Stimulated activated CD8-positive, alpha-beta memory T cell treated with anti-CD3 and anti-CD28 coated beads, Interleukin-2, amount 100 ng/mL, for 48 hours (primary cell): ENCODE results near the gene MBOAT2.

Experiments
- DNase-seq, 2 donors: peaks; one replicate each; pipeline ENCODE4 v3.0.0-alpha.2; 2020; ENCODE audit warnings: low read depth in 2 of 2

MBOAT2 gene

DNA sequence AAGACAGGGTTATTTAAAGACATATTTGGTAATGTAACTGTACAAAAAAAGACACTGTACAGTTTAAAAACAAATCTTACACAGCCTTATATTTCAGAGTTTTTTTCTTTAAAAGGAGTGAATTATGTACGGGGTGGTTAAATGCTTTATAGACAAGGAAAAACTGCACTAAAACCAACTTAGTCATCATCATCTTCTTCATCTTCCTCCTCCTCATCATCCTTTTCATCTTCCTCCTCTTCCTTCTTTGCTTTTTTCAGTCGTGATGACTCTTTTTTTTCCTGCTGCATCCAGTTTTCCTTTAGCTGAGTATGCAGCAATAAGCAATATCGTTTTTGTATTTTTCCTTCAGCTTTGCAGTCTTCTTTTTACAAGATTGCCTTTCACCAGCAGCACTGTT, 14.6 kb upstream of the MBOAT2 start:
- no peak for DNase-seq

DNA sequence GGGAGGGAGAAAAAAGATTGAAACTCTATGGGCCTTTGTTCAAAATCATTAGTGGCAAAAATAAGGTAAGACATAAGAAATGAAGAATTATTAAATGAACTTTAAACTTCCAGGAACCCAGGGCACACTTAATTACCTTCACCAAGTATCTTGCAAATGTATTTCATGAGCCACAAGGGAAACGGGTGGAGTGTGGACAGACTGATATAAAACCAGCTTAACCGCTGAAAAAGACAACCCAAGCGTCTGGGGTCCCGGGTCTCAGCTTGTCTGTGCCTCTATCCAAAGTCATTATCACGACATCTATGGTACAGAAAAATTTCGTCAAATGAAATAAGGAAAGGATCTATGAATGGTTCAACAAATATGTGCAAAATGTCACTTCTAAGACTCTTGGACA, 13.9 kb upstream of the MBOAT2 start:
- no peak for DNase-seq

DNA sequence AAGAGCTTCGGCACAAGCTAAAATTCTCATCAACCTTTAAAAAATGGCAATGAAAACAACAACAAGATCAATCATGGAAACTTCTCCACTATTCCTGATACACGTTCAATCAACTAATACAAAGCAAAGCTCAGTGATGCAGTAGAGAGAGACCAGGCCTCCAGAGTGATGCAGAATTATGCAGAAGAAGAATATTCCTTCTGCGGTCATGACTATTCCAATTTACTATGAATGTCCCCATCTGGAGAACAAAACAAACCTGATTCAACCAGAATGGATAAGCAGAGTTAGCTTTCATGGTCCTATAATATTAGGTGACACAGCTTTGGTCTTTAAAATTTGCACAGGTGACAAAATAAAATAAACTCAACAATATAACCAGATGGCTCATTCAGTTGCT, 12.5 kb upstream of the MBOAT2 start:
- DNase-seq, result no peak

DNA sequence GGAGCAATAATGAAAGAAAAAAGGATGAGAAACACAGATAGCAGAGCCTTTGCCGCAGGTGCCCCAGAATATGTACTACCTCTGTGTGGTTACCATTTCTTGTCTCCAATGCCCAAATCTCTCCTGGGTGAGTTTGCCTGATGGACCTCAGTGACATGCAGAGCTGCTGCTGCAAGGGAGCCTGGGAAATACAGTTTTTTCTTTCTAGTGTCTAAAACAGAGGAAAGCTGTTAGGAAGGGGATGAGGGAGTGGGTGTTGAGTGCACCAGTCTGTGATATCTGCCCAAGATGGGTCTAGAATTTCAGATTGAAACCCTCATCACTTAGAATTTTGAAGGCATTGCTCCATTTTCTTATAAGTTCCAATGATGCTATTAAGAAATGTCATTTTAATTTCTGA, 9.9 kb upstream of the MBOAT2 start:
- no peak for DNase-seq

DNA sequence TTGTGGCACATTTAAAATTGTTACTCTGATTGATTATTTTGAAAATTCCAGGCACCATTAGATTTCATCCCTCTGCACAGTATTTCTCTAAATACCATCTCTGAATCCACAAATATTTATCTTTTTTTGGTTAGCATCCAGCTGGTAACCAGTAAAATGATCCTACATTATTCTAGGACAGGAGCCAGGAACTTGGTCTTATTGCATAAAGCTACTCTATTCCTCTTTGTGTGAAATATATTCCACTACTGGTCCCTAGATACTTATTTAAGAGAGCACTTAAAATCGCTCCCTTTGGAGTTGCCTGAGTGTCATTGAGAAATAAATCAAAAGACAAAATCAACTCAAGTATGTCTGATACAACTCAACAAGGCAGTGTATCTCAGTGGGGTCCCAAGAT, 7.4 kb upstream of the MBOAT2 start:
- DNase-seq, result no peak

DNA sequence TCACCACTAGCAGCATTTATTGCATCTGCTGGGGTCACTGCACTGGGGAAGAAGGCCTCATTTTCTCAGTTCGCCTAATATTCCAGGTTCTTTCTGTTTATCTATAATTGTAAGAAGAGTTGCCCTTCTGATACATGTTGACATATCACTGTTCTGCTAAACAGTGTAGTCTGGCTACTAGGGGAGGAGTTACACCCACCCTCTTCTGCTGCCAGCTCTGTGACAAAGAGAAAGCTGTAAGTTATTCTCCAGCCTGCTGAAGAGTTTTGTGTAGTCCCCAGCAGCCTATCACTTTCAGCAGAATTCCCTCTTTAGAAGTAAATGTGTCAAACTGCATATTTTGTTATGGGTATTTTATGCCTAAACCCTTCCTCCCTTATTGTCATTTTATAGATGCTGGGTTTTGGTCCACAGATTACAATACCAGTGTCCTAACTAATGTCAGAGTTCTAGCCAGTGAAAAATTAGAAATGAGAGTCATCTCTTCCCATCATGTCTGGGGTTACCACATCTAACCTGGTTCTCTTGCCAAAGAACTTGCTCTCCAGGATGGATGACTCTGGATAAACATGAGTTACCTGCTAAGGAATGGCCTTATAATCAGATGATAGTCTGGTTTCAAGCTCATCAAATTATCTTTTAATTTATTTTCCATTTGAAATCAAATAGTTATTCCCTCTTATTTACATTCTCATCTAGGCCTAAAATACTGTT, 5.6 kb upstream of the MBOAT2 start:
- DNase-seq, result no peak

DNA sequence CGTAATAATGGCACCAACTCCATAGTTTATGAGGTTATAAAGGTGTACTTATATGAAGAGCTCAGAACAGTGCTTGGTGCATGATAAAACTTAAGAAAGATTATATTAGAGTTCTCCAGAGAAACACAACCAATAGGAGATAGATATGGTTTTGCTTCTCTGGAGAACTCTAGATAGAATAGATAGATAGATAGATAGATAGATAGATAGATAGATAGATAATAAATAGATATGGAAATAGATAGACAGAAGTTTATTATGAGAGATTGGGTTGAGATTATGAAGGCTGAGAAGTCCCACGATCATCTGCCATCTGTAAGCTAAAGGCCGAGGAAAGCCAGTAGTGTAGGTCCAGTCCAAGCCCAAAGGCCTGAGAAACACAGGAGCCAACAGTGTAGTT, 2.9 kb upstream of the MBOAT2 start:
- no peak for DNase-seq

DNA sequence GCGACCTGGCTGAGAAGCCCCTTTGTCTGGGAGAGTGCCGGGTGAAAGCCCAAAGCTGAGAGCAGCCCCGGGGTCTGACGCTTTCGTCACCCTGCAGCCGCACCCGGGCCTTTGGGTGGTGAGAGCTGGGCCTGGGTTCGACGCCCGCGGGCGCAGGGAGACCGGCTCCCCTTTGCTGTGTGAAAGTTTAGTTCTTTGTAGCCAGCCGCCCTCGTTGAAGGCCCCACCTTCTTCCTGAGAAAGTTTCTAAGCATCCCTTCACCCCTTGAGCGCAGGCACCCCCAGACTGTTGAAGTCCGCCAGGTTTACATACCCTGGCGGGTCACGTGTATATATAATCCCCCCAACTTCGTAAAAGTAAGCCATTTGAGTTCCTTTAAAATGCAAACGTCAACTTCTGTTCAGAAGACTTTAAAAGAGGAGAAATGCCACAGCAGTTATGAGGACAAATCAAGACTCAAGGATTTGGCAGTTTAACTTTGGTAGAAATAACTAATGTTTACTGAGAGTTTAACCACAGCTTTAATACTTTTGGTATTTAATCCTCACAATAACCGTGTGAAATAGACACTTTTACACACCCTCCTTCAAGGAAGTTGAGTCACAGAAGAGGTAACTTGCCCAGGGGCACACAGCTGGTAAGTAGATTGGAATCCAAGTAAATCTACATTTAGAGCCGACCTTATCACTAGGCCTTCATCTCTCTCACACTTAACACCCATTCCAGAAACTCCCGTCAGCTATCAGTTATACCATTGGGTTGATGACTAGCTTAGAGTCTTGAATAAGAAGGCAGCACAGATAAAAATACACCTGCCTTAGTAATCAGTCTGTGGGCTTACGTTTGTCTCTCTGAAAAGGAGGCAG, 1.1 kb upstream of the MBOAT2 start:
- DNase-seq, result no peak

DNA sequence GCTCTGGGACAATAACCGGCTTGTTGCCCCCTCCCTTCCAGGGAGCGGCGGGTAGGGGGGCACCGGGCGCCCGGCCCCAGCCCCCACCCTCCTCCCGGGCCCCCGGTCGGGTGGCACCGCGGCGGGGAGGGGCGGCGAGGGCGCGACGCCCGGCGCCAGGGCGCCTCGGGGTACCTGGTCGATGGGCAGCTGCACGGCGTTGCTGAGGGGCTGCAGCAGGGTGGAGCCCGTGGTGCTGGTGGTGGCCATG, 193 bp downstream of the MBOAT2 start:
- no peak for DNase-seq

DNA sequence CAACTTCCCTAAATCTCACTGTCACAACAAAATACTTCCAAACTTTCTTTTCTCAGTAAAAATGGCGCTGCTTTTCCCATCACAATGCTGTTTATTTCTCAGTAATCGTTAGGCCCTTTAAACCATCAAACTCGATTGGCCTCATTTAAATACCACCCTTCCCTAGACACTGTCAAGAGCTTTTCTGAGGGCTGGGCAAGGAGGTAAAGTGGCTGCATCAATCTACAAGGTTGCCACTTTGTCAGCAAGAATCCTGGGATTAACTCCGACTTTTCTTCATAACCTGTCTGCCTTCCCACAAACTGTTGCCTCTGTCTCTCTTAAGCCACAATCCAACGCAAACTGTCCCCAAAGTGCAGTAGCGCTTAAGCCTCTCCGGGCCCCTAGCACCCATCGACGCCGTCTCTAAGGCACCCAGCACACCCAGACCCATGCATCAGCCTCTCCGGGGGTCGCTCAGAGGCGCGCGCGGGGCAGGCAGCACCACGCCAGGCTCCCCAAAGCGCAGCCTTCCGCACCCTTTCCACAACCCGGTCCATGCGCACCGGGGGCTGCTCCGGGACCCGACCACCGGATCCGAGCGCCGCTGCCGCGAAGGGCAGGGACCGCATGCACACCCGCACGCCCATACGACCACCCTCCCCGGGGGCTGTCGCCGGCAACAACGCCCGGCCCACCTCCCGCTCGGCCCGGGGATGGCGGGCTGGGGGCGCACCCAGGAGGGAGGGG, 683 bp downstream of the MBOAT2 start:
- no peak for DNase-seq

DNA sequence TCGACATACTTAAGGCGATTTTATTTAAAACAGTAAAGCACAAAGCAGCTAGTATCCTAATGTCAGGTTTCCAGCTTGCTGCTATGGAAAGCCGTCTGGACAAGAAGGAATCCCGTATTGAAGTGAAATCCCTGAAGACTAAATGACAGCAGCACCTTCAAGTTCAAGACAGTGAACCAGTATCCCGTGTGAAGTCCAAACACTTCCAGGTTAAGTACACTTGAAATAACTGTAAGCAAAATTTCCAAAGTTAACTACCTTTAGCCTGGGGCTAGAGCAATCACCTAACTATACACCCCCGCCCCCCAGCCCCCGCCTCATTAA, 1.2 kb downstream of the MBOAT2 start:
- DNase-seq, result no peak

DNA sequence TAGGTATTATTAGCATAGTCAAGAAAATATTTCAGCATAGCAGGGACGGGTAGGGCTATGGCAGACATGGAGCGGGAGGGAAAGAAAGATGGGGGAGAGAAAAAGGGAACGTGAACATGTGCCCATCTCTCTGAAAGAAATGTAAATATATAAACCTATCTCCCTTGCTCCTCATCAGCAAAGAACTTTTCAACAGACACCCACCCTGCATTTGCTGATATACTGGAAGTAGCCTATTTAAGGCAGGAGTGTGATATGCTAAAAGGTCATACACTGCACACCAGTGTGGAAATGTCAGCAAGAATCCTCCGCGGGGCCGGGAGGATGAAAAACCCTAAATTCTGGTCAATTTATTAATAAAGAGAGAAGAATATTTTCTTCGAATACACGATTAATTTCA, 1.7 kb downstream of the MBOAT2 start:
- DNase-seq, result no peak

DNA sequence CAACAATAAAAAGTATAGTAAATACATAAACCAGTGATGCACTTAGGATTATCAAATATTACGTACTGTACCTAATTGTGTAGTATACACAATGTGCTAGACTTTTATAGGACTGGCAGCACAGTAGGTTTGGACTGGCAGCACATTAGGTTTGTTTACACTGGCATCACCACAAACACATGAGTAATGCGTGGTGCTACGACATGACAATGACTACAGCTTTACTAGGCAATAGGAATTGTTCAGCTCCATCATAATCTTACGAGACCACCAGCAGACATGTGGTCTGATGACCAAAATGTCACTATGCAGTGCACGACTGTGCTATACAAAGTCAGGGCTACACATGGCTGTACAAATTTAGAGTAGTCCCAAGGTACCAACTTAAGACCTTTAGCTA, 2.3 kb downstream of the MBOAT2 start:
- no peak for DNase-seq

DNA sequence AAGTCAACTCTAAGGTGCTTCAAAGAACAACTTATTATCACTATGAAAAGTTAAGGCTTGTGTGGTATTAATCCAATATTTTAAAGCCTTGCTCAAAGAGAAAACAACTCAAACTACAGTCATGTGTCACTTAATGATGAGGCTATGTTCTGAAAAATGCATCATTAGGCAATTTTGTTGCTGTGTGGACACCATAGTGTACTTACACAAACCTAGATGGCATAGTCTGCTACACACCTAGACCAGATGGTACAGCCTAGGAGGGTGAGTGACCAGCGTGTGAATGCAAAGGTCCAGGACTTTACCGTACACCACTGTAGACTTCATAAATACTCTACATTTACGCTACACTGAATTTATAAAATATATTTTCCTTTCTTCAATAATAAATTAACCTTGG, 3.0 kb downstream of the MBOAT2 start:
- DNase-seq, result no peak

DNA sequence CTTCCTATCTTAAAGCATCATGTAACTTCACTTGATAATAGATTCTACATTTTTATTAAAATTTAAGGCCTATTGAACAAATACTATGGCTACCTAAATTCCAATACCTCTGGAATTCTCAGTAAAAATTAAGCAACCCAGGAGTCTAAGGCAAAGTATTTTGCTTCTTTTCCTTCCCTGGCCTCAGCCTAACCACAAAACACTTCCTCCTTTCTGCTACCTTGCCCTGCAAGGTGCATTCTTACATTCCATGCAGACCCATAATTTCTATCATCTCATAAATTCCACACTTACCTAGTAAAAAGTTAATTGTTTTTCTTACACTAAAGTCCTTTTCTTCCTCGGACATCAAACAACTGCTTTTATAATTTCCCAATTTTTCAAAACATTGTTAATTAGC, 3.7 kb downstream of the MBOAT2 start:
- DNase-seq, result no peak

DNA sequence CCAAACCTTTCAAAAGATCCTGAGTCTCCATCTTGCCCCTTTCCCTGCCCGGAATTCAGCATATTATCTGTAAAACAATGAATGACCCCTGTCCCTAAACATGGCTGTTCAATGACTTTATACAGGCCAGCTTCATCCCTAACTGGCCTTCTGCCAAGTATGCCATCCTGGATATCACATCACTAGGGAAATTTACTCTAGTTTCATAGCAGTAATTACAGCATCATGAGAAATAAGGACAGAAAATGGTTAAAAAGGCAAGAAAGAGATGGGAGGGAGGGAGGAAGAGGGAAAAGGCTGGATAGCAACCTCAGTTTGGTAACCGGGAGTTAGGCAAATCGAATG, 4.4 kb downstream of the MBOAT2 start:
- no peak for DNase-seq

DNA sequence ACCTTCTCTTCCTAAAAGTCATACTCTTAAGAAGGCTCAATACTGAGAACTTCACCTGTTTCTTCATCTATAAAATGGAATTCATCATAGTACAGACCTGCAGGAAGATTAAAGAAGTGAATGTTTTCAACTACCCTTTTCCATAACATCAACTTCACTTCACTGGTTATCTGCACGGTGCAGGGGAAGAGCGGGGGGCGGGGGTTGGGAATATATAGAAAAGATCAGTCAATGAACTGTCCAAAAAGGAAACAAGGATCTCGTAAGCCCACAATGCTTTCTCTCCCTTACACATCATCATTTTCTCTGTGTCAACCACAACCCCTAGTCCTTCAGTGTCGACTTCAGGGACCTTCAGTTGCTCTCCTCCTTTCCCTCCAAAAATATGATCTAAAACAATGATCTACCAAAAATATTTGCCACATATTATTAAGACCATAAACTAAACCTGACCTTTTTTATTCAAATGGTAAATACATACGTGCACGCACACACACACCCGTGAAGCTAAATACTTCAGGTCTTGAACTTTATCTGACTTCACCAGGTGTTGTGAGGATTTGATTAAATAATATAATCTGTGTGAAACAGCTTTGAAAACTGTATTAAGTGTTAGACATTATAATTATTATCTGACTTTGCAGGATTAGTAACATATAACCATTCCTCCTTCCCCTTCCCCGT, 4.9 kb downstream of the MBOAT2 start:
- no peak for DNase-seq

DNA sequence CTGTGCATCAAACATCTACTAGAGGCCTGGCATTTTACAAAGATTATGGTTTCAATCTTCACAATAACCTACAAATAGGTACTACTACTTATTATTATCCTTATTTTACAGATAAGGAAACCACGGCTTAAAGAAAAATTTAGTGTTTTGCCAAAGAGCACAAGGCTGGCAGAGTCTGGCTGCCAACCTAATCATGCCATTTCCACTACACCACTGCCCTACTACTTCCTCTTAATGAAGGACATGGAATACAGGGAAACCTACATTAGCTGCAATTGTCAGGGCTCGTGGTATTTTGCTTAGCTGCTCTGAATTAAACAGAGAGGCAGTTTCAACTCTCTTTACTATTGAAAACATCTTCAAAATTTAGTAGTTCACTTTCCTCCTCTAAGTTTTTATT, 5.9 kb downstream of the MBOAT2 start:
- no peak for DNase-seq

DNA sequence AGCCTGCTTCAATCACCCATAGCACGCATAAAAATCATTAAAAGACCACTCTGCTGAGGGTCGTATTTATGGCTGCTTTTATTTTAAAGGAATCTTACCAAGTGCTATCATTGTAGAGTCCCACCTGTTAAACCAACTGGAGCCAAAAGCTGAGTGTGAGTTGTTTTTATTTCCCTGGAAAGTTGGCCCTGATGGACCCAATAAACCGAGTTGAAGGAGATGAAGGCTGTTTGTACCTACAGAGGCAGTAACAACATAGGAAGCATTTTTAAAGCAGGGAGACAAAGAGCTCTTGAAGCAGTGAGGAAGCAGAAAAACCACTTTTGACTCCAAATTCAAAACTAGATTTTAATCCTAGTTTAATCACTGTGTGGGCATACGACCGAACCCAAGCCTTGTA, 6.4 kb downstream of the MBOAT2 start:
- DNase-seq, result no peak

DNA sequence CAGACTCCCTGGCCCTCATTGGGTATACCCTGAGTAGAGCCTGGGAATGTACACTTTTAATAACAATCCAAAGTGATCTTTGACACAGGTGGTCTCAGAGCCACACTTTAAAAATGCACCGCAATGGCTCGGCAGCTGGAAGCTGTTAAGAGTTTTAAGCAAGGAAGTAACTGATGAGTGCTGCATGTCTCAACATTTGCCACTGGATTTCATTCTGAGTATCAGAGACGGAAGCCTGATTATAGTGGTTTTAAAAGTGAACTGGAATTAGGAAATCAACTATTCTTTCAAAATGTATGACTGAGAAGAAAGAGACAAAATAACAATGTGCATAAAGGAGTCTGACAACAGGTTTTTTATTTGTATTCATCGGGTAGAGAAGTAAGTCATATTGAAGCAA, 7.5 kb downstream of the MBOAT2 start:
- no peak for DNase-seq

DNA sequence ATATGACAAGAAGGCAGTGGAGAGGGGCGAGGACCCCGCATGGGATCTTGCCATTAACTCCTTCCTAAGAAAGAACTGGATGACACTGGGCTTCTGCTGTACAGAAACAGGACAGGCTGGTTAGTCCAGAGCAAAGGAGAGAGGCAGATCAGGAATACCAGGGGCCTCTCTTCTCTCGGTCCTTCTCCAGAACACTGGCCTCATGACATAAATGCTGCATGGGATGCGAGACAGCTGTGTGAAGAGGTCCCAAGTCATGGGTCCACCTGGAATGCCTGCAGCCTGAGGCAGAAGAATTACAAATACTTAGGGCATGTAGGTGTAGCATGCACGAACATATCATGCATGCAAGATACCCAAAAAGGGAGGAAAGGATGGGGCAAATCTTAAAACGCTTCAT, 9.1 kb downstream of the MBOAT2 start:
- DNase-seq, result no peak

DNA sequence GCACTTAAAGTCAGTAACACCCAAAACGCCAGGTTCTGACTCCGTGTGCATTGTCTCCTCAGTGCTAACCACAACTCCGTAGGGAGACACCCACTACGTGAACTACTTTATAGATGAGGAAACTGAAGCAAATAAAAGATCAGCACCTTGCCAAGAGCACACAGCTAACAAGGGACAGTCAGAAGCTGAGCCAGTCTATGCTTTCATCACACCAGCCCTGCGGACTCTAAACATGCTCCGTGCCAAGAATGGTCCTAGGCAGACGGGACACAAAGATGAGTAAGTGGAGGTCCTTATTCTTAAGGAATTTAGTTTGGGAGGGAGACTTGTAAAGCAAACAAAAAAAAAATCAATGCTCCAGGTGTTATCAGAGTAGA, 9.6 kb downstream of the MBOAT2 start:
- DNase-seq, result no peak
